Activated gamma-delta T cell (primary cell): ENCODE data around the gene XK.
"Not testable (repeated sequence)": the region's sequence is repeated elsewhere in the genome, so short reads cannot be mapped to it uniquely, and the experiment has no call there.

Experiments used
- DNase-seq: peaks from one replicate; lab custom pipeline; 2025; lab: John Stamatoyannopoulos, UW
- total RNA-seq, 2 donors: gene quantifications; one replicate each; lab custom pipeline; 2026; lab: John Stamatoyannopoulos, UW

The XK gene
- 0.39 to 0.41 reads per million in 2 donors for total RNA-seq

DNA sequence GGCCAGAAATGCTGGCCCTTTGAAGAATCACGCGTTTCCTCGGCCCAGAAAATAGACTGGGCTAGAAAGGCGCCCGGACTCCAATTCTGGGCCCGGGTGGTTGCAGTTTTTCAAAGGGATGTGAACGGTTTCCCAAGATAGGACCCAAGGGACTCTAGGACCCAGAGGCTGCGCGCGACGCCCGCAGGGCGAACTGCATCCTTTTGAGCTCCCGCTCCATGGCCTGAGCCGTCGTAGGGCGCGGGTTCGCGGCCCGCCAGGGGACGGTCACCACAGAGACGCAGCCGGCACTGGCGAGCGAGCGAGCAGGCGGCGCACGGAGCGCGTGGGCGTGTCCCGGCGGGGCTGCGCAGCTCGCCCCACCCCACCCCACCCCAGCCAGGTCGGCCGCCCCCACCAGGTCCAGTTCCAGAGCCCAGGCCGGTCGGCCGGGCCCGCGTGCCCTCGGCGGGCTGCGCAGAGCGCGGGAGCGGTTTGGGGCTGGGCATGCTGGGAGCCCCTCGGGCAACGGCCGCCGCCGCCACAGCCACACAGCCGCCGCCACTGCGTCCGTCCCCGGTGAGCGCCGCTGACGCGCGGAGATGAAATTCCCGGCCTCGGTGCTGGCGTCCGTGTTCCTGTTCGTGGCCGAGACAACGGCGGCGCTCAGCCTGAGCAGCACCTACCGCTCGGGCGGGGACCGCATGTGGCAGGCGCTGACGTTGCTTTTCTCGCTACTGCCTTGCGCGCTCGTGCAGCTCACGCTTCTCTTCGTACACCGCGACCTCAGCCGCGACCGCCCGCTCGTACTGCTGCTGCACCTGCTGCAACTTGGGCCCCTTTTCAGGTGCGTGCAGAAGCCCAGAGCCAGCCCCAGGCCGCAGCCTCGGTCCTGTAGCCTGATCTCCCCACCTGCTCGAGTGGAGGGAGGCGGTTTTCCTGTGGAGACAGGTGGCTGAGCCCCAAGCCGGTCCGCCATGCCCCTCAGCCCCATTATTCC is at the start of gene XK:
TSS of gene XK (plus strand) at position 411 of the 979 bp plus-strand sequence. CDS start at position 582, 171 bp downstream.
- peak; percentile 18 for DNase-seq

- no peak for DNase-seq
Observed at GRCh38 chrX:37638047-37638446, 47.5 kb upstream of the XK start.

GRCh38 chrX:37640142-37640541 is 45.4 kb upstream of the XK start:
- no peak for DNase-seq

- DNase-seq = no peak
Observed at GRCh38 chrX:37641859-37642258, 43.7 kb upstream of the XK start.

- DNase-seq = no peak
Observed at GRCh38 chrX:37644381-37645305, 40.9 kb upstream of the XK start.

- DNase-seq = no peak
Observed at GRCh38 chrX:37646254-37646653, 39.3 kb upstream of the XK start.

GRCh38 chrX:37650879-37651278 is 34.7 kb upstream of the XK start:
- DNase-seq = not testable (repeated sequence)

DNA sequence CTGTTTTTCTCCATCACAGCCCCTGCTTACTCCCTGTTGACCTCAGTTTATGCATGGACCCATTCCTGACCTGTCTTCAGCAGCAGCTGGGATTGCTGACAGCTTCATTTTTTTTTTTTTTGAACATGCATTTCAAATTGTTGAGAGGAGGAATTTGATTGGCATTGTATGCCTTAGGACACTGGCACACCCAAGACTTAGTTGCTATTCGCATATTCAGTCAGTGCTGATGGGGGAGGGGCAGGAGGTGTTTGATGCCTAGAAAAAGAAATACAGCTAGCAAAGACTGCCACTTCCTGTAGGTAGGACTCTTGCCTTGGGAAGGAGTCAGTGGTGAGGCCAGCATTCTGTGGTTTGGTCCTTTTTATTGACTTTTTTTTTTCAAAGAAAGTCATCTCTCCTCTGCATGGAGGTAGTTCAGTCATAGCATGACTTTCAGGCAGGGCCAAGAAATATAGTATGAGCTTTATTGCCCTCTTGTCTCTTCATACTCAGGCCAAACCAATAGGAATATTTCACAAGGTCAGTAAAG is 33.6 kb upstream of the XK start:
- no peak for DNase-seq

- DNase-seq = no peak
Observed at GRCh38 chrX:37652589-37653231, 32.9 kb upstream of the XK start.

DNA sequence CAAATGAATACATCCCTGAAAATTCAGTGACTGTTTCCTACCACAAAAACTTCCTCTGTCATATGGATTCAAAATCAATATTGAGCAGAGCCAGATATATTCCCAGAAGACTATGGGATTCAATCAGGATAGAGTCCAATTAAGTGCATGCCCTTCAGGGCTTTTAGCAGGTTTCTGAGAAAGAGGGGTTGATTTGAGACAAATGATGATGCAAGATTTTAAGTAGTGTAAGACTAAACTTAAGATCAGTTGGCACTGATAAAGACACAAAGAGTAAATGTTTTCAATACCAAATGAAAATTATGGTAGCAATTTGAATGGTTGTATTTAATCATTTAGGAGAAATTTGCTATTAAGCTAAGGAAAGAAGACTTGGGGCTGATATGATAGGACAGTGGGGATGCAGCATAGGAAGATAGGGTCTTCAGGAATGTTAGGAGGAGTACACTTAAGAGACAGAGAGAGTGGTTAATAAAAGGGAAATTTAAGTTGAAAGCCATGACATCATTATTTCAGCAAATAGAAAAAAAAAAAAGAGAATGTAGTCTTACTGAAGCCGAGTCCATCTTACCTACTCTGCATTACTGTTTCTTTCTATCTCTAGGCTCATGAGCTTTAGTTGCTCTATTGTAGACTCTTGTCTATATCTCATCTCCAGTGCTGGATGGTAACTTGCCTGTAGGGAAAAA is 32.0 kb upstream of the XK start:
- DNase-seq = no peak

DNA sequence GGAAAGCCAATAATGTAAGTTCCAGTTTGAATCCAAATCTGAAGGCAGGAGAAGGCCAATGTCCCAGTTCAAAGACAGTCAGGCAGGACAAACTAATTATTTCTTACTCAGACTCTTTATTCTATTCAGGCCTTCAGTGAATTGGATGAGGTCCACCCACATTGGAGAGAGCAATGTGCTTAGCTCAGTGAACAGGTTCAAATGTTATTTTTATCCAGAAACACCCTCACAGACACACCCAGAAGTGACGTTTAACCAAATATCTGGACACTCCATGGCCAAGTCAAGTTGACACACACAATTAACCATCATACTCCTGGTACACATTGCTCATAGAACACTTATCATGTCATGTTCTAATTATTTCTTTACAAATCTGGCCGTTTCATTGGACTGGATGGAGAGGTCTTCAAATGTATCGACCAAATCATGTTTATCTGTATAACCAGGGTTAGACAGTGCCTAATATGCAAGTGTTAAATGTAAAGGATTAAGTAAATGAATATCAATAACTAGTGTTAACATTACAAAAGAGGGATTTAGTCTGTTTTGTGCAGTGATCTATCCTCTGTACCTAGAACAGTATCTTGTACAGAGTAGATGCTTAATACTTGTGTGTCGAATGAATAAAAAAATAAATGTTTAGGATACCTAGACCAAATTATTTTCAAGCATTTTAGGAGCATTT is 27.1 kb upstream of the XK start:
- DNase-seq = no peak

DNA sequence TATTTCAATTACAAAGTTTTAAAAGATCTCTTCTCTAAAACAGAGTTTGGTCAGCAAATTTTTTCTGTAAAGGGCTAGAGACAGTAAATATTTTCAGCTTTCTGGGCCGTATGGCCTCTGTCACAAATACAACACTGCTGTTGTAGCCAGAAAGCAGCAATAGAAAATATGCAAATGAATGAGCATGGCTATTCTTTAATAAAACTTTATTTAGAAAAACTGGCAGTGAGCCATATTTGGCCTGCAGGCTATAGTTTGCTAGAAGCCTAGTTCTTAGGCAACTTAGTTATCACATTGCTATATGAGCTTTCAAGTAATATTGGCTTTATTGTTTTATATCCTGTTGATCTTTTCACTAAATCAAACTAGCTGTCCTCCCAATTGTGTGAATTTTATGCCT is 26.5 kb upstream of the XK start:
- DNase-seq = no peak

GRCh38 chrX:37662181-37662580 is 23.4 kb upstream of the XK start:
- DNase-seq = no peak

GRCh38 chrX:37666516-37666915 is 19.1 kb upstream of the XK start:
- no peak for DNase-seq

DNA sequence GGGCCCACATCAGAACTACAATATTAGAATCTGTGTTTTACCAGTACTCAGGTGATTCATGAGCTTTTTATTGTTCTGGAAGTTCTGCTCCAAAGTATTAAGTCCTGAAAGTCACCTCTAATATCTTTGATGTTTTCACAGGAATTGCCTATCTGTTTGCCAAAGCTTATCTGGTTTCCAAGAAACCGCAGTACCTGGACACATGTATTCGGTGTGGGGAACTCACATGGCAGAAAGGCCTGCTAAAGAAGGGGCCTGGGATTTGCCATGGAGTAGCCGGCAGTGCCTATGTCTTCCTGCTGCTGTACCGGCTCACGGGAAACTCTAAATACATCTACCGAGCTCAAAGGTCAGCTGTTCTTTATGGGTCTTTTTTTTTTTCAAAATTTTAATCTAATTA is 18.4 kb upstream of the XK start:
- no peak for DNase-seq

DNA sequence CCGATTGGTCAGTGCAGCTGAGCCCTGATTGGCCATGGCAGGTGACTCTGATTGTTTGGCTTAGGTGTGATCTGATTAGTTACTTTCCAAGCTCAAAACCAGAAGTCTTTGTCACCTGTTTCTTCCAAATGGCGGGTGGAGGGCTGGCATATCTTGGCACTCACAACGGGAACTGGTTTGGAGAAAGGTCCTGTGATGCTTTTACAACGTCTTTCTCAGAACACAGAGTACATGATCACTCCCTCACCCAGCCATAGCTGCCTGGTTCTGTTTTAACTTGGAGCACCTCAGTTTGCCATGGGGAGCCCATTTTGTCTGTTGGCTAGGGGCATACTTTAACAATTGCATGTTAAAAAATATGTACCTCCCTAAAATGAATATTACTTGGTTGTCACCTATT is 13.0 kb upstream of the XK start:
- DNase-seq = no peak

DNA sequence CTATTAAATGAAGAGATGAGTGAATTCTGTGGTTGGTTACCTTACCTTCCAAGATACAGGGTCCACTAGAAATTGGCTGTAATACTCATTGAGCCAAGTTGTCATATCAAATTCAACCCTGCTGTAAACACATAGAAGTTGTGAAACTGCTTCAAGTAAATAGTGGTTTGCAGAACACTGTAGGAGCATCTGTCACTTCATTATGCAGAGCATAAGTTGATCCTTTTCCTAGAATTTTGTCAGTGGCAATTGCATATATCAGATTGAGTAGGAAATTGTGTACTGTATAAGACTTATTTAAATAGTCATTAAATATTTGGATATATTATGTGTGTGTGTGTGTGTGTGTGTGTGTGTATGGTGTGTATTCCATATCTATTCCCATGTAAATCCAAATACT is 8.8 kb upstream of the XK start:
- DNase-seq = no peak

GRCh38 chrX:37677243-37677642 is 8.3 kb upstream of the XK start:
- DNase-seq = no peak

DNA sequence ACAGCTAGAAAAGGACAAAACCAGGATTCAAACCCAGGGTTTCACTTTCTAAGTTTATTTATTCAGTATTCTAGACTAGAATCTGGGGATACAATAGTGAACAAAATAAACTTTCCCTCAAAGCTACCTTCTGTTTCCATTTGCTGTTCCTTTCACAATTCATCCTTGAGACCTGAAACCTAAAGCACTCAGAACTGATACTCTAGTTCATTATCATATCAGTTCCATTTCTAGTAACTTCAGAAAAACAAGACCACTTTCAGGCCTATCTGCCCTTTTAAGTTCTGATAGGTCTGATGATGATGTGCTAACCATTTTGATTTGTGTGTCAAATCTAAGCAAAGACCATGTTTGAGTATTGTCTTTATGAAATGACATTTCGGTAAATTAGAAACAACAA is 7.8 kb upstream of the XK start:
- no peak for DNase-seq

DNA sequence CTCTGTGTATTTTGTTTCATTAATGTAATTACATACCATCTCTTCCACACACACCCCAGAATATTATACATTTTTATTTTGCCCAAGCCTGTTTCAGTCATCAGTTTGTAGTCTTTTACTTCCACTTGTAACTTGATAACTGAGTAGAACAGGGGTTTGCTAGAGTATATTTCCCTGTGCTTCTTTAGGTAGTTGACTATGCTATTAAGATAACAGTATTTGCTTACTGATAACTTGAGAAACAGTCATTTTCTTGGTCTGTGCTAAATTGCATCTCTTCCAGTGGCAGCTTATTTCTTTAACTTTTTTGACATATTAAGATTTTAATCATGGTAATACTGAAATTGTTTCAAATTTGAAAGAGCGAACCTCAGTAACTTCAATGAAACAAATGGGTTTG is 7.0 kb upstream of the XK start:
- no peak for DNase-seq

DNA sequence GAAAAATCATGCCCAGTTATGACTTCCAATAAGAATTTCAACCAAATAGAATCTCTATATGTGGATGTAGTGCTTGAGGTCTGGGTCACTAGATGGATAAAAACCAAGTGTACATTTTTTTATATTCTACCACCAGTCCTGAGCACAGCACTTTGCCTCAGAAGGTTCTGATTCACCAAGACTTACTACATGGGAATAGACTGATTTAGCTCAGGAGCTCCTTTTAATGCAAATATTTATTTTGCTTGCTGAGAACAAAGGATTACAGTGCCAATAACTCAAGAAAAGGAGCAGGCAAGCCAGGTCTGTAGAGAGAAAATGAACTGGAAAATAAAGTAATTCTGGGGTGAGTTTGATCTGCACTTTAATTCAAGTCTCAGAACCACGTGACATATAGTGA is 6.4 kb upstream of the XK start:
- DNase-seq = no peak
